Activated naive CD8-positive, alpha-beta T cell treated with anti-CD3 and anti-CD28 coated beads for 36 hours (primary cell): ENCODE data around the gene TMEM202. TPM values are rescaled to one million over a fixed set of nuclear protein-coding genes. Genes with fewer than 3 reads are reported as not detected.
A peak's percentile ranks its signal among the peaks of the same experiment; 100 is the strongest.
"Not testable (repeated sequence)": the region's sequence is repeated elsewhere in the genome, so short reads cannot be mapped to it uniquely, and the experiment has no call there.

Source experiments
- DNase-seq: peaks from one replicate; pipeline ENCODE4 v3.0.0; 2021
- H3K27ac Mint-ChIP-seq: one replicate; pipeline ENCODE4 v1.8.0; 2022; ENCODE audit warnings: mild to moderate bottlenecking, moderate library complexity, mixed read lengths
- H3K27me3 Mint-ChIP-seq: one replicate; pipeline ENCODE4 v1.8.0; 2022; ENCODE audit warnings: mild to moderate bottlenecking, mixed read lengths
- H3K36me3 Mint-ChIP-seq: one replicate; pipeline ENCODE4 v1.8.0; 2021; ENCODE audit warnings: mild to moderate bottlenecking, mixed read lengths
- H3K4me1 Mint-ChIP-seq: one replicate; pipeline ENCODE4 v1.8.0; 2021; ENCODE audit warnings: mixed read lengths
- H3K4me3 Mint-ChIP-seq: one replicate; pipeline ENCODE4 v1.8.0; 2022; ENCODE audit warnings: mild to moderate bottlenecking, moderate library complexity, mixed read lengths
- H3K9me3 Mint-ChIP-seq: one replicate; pipeline ENCODE4 v1.8.0; 2022; ENCODE audit warnings: mixed read lengths
- total RNA-seq, 2 experiments: library from RNA; stranded (reverse); gene quantifications; one replicate each; pipeline ENCODE4 v1.2.3, GENCODE V29; 2021

Gene TMEM202
- total RNA-seq: not detected

GRCh38 chr15:72397796-72398588 lies at the start of gene TMEM202:
TSS of gene TMEM202 (plus strand) at chr15:72398305. CDS start at chr15:72398327, 22 bp downstream.
- no peak within 1 kb of the TSS for H3K4me3 Mint-ChIP-seq
- H3K27me3 Mint-ChIP-seq: peaks cover 4% of the 10 kb centered on the region
- no peaks in the 10 kb centered on the region for H3K36me3 Mint-ChIP-seq
- H3K9me3 Mint-ChIP-seq: no peaks in the 10 kb centered on the region
- DNase-seq: no peak
- no peaks in the 10 kb centered on the region for H3K4me1 Mint-ChIP-seq
- H3K27ac Mint-ChIP-seq: no peak within 1 kb of the TSS

DNA sequence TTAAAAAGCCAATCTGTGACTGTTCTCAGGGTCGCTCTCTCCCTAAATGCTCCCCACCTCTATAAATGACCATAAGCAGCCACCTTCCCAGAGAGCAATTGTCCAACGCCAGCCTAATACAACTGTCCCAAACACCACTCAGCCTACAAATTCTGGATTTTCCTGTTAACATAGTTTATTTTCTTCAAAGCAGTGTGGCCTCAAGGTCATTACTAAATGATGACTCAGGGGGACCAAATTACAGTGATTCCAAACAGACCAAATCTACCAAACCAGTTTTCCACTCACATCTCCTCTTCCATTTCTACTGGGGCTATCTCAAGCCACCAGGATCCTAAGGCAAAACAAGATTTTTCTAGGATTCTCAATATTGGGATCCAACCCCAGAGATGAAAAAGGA lies 44.8 kb upstream of the TMEM202 start:
- peaks cover 4% of the 10 kb centered on the region for H3K36me3 Mint-ChIP-seq
- H3K27me3 Mint-ChIP-seq: no peaks in the 10 kb centered on the region
- no peak for DNase-seq
- no peak overlapping the region for H3K27ac Mint-ChIP-seq
- H3K4me3 Mint-ChIP-seq: no peak overlapping the region
- H3K9me3 Mint-ChIP-seq: no peaks in the 10 kb centered on the region
- H3K4me1 Mint-ChIP-seq: no peaks in the 10 kb centered on the region

DNA sequence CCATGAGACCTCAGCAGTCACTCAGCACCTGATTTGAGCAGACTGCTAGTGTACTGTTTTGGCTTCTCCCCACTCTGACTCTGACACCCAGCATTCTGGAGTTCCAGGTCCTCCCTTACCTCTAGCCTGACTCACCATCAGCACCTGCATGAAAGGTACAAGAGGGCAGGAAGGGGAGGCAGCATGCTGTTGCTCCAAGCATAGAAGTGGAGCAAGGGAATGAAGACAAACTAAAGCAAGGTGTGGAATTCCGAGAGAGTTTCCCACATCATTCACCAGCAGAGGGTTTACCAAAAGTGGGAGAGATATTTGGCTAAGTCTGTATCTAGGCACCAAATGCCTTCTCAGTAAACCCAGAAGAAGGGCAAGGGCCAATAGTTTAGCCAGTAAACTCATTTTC lies 43.6 kb upstream of the TMEM202 start:
- DNase-seq: no peak

DNA sequence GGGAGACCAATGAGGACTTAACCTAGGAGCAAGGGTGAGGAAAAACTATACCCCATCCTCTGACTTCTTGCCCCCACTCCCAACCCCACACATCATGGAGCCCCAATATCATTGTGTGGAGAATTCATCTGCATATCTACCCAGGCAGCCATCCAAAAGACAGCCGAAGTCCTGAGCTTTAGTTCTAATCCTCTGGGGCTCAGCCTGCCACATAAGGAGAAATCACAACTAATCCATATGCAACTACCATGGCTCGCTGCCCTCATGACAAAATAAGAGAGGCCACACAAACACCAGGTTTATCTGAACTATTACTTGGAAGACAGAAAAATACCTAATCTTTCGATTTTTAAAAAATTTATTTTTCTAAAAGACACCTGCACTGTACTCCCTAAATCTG lies 40.0 kb upstream of the TMEM202 start:
- Mint-ChIP-seq H3K4me3 (no peak overlapping the region), H3K36me3 (no peaks in the 10 kb centered on the region), H3K4me1 (peaks cover 7% of the 10 kb centered on the region), H3K27ac (no peak overlapping the region), H3K27me3 (no peaks in the 10 kb centered on the region), H3K9me3 (no peaks in the 10 kb centered on the region)
- DNase-seq: no peak

More for the DNA sequence above, 43.6 kb upstream of the TMEM202 start:
- Mint-ChIP-seq H3K27me3 (no peaks in the 10 kb centered on the region), H3K9me3 (no peaks in the 10 kb centered on the region), H3K36me3 (peaks cover 4% of the 10 kb centered on the region), H3K4me3 (no peak overlapping the region), H3K27ac (no peak overlapping the region), H3K4me1 (peaks cover 7% of the 10 kb centered on the region)

GRCh38 chr15:72358650-72359171 lies 39.4 kb upstream of the TMEM202 start:
- Mint-ChIP-seq H3K27me3 (no peaks in the 10 kb centered on the region), H3K9me3 (no peaks in the 10 kb centered on the region), H3K4me3 (no peak overlapping the region), H3K36me3 (no peaks in the 10 kb centered on the region), H3K27ac (no peak overlapping the region), H3K4me1 (peaks cover 7% of the 10 kb centered on the region)
- DNase-seq: no peak

DNA sequence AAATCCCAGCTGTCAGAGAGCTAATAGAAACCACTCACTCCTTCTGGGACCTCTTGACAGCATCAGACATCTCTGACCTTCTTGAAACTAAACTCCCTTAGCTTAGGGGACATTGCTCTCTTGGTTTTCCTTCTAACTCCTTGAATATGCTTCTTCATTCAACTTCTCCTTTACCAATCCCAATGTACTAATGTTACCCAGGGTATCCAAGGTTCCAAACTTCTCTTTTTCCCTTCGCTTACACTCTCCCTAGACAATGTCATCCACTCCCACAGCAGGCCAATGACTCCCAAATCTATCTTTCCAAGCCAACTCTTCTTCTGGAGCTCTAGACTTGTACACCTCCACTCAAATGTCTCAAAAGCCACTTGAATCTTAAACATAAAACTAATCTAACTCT lies 36.9 kb upstream of the TMEM202 start:
- Mint-ChIP-seq H3K4me1 (peaks cover 15% of the 10 kb centered on the region), H3K27ac (no peak overlapping the region), H3K9me3 (no peaks in the 10 kb centered on the region), H3K4me3 (no peak overlapping the region), H3K36me3 (peaks cover 7% of the 10 kb centered on the region), H3K27me3 (no peaks in the 10 kb centered on the region)
- DNase-seq: no peak

DNA sequence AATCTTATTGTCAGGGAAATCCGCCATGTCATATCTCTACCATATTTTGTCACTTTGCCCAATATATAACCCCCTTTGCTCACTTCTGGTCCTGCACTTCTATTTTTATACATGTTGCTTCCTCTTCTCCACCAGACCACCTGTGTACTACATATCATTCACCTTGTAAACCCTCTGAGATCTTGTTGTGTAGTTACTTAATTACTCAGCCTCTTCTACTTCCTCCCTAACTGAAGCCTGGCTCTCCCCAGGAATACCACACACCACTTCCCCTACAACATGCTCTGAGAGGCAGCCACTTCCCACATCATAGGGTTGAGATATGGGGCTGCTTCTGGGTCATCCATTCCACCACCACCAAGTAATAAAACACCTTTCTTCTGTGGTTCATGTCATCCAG lies 32.3 kb upstream of the TMEM202 start:
- Mint-ChIP-seq H3K4me1 (peaks cover 32% of the 10 kb centered on the region), H3K4me3 (no peak overlapping the region), H3K27me3 (no peaks in the 10 kb centered on the region), H3K9me3 (peaks cover 4% of the 10 kb centered on the region), H3K36me3 (peaks cover 22% of the 10 kb centered on the region), H3K27ac (peak overlapping the region; percentile 0)
- DNase-seq: peak; percentile 23

DNA sequence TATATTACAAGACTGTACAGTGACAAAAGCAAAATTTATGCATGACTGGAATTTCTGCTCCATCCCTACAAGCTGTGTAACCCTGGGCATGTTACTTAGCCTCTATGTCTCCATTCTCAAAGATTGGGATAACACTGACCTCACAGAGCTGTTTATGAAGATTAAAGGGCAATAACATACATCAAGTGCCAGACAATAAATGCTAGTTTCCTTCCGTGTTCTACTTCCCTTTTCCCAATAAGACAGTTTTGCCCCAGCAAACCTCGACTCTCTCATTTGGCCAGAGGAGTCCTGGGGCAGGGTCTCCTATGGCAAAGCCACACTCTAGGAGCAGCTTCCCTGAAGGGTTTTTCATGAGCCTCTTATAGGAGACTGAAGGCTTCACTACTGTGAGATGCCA lies 29.8 kb upstream of the TMEM202 start:
- Mint-ChIP-seq H3K4me3 (no peak overlapping the region), H3K27ac (no peak overlapping the region), H3K4me1 (peaks cover 37% of the 10 kb centered on the region), H3K36me3 (peaks cover 22% of the 10 kb centered on the region), H3K27me3 (no peaks in the 10 kb centered on the region), H3K9me3 (peaks cover 4% of the 10 kb centered on the region)
- DNase-seq: no peak

GRCh38 chr15:72368899-72369298 lies 29.2 kb upstream of the TMEM202 start:
- no peak overlapping the region for H3K27ac Mint-ChIP-seq

DNA sequence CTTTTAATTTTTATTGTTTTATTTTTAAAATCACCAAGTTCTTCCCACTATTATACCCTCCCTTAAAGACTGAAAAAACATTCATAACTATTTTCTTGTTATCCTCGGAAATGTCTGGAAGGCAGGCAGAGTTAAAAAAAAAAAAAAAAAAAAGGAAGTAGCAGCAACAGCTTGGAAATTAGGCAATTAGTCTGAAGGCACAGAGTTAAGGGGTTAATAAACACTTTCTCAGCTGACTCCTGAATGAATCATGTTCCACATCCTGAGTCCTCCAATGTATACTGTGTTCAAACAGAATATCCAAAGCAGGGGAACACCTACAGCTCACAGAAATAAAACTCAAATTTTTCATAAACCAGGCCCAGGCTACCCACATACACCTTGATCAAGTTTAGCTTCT lies 28.1 kb upstream of the TMEM202 start:
- no peaks in the 10 kb centered on the region for H3K27me3 Mint-ChIP-seq
- peaks cover 28% of the 10 kb centered on the region for H3K36me3 Mint-ChIP-seq
- H3K4me1 Mint-ChIP-seq: peaks cover 52% of the 10 kb centered on the region
- DNase-seq: no peak
- no peak overlapping the region for H3K27ac Mint-ChIP-seq
- peaks cover 4% of the 10 kb centered on the region for H3K9me3 Mint-ChIP-seq
- no peak overlapping the region for H3K4me3 Mint-ChIP-seq

More at GRCh38 chr15:72368899-72369298, 29.2 kb upstream of the TMEM202 start:
- H3K9me3 Mint-ChIP-seq: peaks cover 4% of the 10 kb centered on the region
- H3K27me3 Mint-ChIP-seq: no peaks in the 10 kb centered on the region
- no peak overlapping the region for H3K4me3 Mint-ChIP-seq
- peaks cover 42% of the 10 kb centered on the region for H3K4me1 Mint-ChIP-seq
- peaks cover 22% of the 10 kb centered on the region for H3K36me3 Mint-ChIP-seq
- no peak for DNase-seq

GRCh38 chr15:72372361-72372760 lies 25.7 kb upstream of the TMEM202 start:
- Mint-ChIP-seq H3K27me3 (peaks cover 6% of the 10 kb centered on the region), H3K4me1 (peaks cover 51% of the 10 kb centered on the region), H3K27ac (no peak overlapping the region), H3K9me3 (no peaks in the 10 kb centered on the region), H3K4me3 (no peak overlapping the region), H3K36me3 (peaks cover 15% of the 10 kb centered on the region)
- DNase-seq: no peak

DNA sequence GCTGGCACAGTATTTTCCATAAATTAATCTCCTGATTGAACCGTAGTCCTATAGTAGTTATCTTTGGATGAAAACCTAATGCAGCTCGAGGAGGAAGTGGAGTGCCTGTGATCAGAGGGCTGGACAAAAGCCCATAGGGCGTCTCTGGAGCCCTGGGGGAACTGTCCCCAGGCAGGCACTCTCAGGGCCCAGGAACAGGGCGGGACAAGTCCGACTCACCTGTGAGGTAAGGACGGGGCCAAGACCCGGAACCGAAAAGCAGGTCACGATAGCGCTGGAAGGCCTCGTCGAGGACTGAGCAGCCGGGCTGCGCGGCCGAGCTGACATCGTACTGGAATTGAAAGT lies 22.6 kb upstream of the TMEM202 start:
- peaks cover 9% of the 10 kb centered on the region for H3K36me3 Mint-ChIP-seq
- DNase-seq: no peak
- peak overlapping the region; percentile 92 for H3K4me3 Mint-ChIP-seq
- peak overlapping the region; percentile 98 for H3K27ac Mint-ChIP-seq
- H3K9me3 Mint-ChIP-seq: no peaks in the 10 kb centered on the region
- H3K27me3 Mint-ChIP-seq: peaks cover 6% of the 10 kb centered on the region
- H3K4me1 Mint-ChIP-seq: peaks cover 39% of the 10 kb centered on the region

- peak; percentile 98 for DNase-seq
- Mint-ChIP-seq H3K36me3 (peaks cover 9% of the 10 kb centered on the region), H3K4me3 (peak within 1 kb of the TSS; percentile 92), H3K9me3 (no peaks in the 10 kb centered on the region), H3K27me3 (peaks cover 6% of the 10 kb centered on the region), H3K27ac (peak within 1 kb of the TSS; percentile 98), H3K4me1 (peaks cover 39% of the 10 kb centered on the region)
Observed at GRCh38 chr15:72375846-72376581, 22.1 kb upstream of the TMEM202 start, which contains the start of gene HEXA. TSS of gene HEXA (minus strand) at chr15:72376014. CDS start at chr15:72375972, 42 bp downstream.

DNA sequence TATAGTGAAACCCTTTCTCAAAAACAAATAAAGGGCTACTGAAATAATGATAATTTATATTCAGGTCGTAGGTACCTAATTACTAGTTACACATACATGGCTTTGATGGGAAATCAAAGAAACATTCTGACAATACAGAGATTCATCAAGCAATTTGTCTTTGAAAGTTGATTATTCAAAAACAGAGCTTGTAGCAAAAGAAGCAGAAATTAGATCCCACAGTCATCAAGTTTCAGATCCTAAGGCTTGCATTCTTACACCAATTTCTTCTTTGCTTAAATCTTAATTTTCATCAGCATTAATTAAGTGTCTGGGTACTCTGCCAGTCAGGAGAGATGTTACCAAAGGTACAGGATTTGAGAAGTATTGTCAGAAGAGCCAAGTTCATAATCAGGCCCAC lies 20.8 kb upstream of the TMEM202 start:
- peaks cover 39% of the 10 kb centered on the region for H3K4me1 Mint-ChIP-seq
- DNase-seq: no peak
- H3K9me3 Mint-ChIP-seq: no peaks in the 10 kb centered on the region
- peaks cover 9% of the 10 kb centered on the region for H3K36me3 Mint-ChIP-seq
- peak overlapping the region; percentile 19 for H3K27ac Mint-ChIP-seq
- peaks cover 6% of the 10 kb centered on the region for H3K27me3 Mint-ChIP-seq
- H3K4me3 Mint-ChIP-seq: no peak overlapping the region

DNA sequence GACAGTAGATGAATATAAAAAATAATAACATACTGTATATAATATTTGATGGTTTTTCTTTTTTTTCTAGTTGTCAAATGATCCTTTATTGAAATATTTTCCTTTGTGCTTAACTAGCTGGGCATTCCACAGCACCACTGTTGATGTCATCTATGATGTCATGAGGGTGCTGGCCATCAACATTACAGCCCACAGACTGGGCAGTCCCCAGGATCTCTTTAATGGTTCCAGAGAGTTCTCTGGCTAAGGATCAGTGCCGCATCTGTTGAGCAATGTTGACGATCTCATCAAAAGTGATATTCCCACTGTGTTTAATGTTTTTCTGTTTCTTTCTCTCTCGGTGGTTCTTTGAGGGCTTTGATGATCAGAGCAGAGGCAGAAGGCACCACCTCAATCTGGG lies 19.0 kb upstream of the TMEM202 start:
- H3K4me1 Mint-ChIP-seq: peaks cover 27% of the 10 kb centered on the region
- H3K27ac Mint-ChIP-seq, DNase-seq, H3K27me3 Mint-ChIP-seq, H3K9me3 Mint-ChIP-seq, H3K36me3 Mint-ChIP-seq, H3K4me3 Mint-ChIP-seq: not testable (repeated sequence)
